HFF-Myc (cell line): ENCODE measurements around the gene CARHSP1.

Experiments
- DNase-seq: peaks from one replicate; pipeline ENCODE4 v3.0.0-alpha.2; 2011; ENCODE audit warnings: low read depth; ENCODE audit errors: extremely low read depth
- H3K4me3 ChIP-seq: replicated peaks from 2 replicates; pipeline ENCODE4 v1.5.1; 2011; ENCODE audit warnings: low read depth, mild to moderate bottlenecking, control low read depth, low read length
- CTCF ChIP-seq: IDR thresholded peaks from 2 replicates; pipeline ENCODE4 v1.5.1; 2012; ENCODE audit warnings: mild to moderate bottlenecking, low read depth, low read length, control low read depth; ENCODE audit errors: missing control alignments

Gene CARHSP1

GRCh38 chr16:8864480-8865110 lies 4.2 kb downstream of the CARHSP1 start:
- TF ChIP-seq CTCF, result no peak
- H3K4me3 ChIP-seq, result no peak overlapping the region
- DNase-seq, result no peak

GRCh38 chr16:8863594-8864424 lies 5.0 kb downstream of the CARHSP1 start:
- no peak for TF ChIP-seq CTCF
- no peak for DNase-seq
- H3K4me3 ChIP-seq, result no peak overlapping the region

- no peak overlapping the region for H3K4me3 ChIP-seq
- TF ChIP-seq CTCF, result no peak
- no peak for DNase-seq
Observed at GRCh38 chr16:8862309-8863130, 6.3 kb downstream of the CARHSP1 start.

- no peak for TF ChIP-seq CTCF
- H3K4me3 ChIP-seq, result no peak overlapping the region
- no peak for DNase-seq
Observed at GRCh38 chr16:8861563-8862308, 7.1 kb downstream of the CARHSP1 start.

- H3K4me3 ChIP-seq, result no peak overlapping the region
- TF ChIP-seq CTCF, result no peak
- DNase-seq, result no peak
Observed at GRCh38 chr16:8859913-8860881, 8.6 kb downstream of the CARHSP1 start.
